ENCODE data around the gene SGMS1.

Gene SGMS1

DNA sequence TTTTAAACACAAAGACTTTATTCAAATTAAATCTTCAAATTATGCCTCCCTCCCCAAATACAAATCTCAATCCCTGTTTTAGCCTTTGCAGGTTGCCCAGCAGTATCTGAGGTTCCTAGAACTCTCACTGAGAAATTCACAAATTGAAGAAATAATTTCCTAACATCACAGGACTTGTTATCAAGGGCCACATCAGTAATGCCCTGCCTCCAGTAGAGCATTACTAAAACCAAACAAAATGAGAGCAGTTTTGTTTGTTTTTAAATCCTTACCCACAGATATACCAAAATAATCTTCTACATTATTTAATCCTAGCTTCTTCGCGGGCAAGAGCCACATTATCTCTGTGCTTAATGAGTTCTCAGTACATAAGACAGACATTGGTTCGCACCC lies 152.2 kb downstream of the SGMS1 start:
- Histone ChIP-seq H2AFZ (ENCODE audit: low read depth) (no peak overlapping the region), H3K4me3 (IDR thresholded peaks at IDR 0.05; ENCODE audit: insufficient read depth, low read depth, low read length) (no peak overlapping the region), H4K20me1 (ENCODE audit: insufficient read depth) (peaks cover 6% of the 10 kb centered on the region; the same call in 1 of the 2 replicates), H3K4me2 (no peak overlapping the region), H3K36me3 (ENCODE audit: insufficient read depth) (no peaks in the 10 kb centered on the region; the same call in 1 of the 2 replicates), H3K4me1 (ENCODE audit: low read depth, poor library complexity, severe bottlenecking) (peaks cover 43% of the 10 kb centered on the region), H3K79me2 (ENCODE audit: insufficient read depth, low read depth) (no peaks in the 10 kb centered on the region), H3K9ac (no peak overlapping the region), H3K27me3 (ENCODE audit: insufficient read depth, low read depth) (no peaks in the 10 kb centered on the region), H3K27ac (no peak overlapping the region)
- TF ChIP-seq, protein P1, sequence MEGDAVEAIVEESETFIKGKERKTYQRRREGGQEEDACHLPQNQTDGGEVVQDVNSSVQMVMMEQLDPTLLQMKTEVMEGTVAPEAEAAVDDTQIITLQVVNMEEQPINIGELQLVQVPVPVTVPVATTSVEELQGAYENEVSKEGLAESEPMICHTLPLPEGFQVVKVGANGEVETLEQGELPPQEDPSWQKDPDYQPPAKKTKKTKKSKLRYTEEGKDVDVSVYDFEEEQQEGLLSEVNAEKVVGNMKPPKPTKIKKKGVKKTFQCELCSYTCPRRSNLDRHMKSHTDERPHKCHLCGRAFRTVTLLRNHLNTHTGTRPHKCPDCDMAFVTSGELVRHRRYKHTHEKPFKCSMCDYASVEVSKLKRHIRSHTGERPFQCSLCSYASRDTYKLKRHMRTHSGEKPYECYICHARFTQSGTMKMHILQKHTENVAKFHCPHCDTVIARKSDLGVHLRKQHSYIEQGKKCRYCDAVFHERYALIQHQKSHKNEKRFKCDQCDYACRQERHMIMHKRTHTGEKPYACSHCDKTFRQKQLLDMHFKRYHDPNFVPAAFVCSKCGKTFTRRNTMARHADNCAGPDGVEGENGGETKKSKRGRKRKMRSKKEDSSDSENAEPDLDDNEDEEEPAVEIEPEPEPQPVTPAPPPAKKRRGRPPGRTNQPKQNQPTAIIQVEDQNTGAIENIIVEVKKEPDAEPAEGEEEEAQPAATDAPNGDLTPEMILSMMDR (conservative IDR thresholded peaks at IDR 0.05; ENCODE audit: low read depth, low read length), result no peak

DNA sequence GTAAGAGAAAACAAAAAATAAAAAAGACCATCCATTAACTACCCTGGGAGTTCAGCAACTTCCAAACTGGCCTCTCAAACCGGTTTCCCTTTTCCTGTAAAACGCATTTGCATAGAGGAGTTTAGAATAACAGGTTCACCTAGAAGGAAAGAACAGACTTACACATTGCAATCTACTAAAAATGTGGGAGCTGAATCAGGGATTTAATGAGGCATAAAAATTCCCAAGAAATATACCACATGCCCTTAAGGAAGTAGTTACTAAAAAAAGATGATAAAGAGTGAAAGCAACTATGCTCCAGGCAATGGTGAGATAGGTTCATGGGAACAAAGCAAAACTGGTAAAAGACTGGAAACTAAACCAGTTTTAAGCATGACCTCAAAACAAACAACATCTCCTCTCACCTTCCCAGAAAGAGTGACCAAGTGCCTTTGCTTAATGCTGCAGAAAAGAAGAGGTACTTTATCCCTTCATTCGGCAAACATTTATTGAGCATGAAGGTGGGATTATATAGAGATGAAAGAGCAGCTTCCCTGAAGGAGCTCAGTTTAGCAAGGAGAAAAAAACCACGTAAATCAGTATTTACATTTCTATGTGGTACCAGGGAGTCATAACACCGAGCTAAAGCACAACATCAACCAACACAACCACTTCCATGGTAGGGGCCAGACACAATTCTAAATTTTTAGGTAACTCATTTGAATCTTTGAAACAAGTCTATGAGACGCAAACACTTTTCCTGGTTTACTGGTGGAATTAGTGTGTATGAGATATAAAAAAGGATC lies 152.8 kb downstream of the SGMS1 start:
- peaks cover 49% of the 10 kb centered on the region for H3K4me1 ChIP-seq (ENCODE audit: low read depth, poor library complexity, severe bottlenecking)

DNA sequence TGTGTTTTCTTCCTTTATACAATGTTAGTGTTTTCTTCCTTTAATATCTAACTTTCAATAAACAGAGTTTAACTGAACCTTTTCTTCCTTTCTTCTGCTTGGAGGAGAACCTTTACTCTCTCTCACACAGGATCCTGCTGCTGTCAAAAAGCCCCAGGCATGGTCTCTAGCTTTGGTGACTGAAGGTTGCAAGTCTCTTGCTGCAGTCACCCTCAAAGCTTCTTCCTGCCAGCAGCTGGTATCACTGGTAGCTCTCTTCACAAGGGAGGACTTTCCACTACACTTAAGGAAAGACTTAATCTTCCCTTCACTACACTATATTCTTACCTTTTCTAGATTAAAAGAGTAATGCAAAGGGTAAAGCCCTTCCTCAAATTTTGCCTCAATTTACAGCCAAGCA lies 153.4 kb downstream of the SGMS1 start:
- H3K27me3 ChIP-seq (ENCODE audit: insufficient read depth, low read depth), result no peaks in the 10 kb centered on the region
- H3K9ac ChIP-seq, result no peak overlapping the region
- no peak overlapping the region for H3K27ac ChIP-seq
- H3K36me3 ChIP-seq (ENCODE audit: insufficient read depth), result no peaks in the 10 kb centered on the region; the same call in 1 of the 2 replicates
- H4K20me1 ChIP-seq (ENCODE audit: insufficient read depth), result peaks cover 6% of the 10 kb centered on the region; the same call in 1 of the 2 replicates
- H3K4me3 ChIP-seq (IDR thresholded peaks at IDR 0.05; ENCODE audit: insufficient read depth, low read depth, low read length), result no peak overlapping the region
- no peaks in the 10 kb centered on the region for H3K79me2 ChIP-seq (ENCODE audit: insufficient read depth, low read depth)
- no peak overlapping the region for H3K4me2 ChIP-seq
- no peak overlapping the region for H2AFZ ChIP-seq (ENCODE audit: low read depth)
- TF ChIP-seq, protein P1 (conservative IDR thresholded peaks at IDR 0.05; ENCODE audit: low read depth, low read length), result no peak
- H3K4me1 ChIP-seq (ENCODE audit: low read depth, poor library complexity, severe bottlenecking), result peaks cover 52% of the 10 kb centered on the region

More for the DNA sequence above, 152.8 kb downstream of the SGMS1 start:
- Histone ChIP-seq H3K36me3 (ENCODE audit: insufficient read depth) (no peaks in the 10 kb centered on the region; the same call in 1 of the 2 replicates), H3K27me3 (ENCODE audit: insufficient read depth, low read depth) (no peaks in the 10 kb centered on the region), H3K9ac (no peak overlapping the region), H3K4me3 (IDR thresholded peaks at IDR 0.05; ENCODE audit: insufficient read depth, low read depth, low read length) (no peak overlapping the region), H4K20me1 (ENCODE audit: insufficient read depth) (peaks cover 6% of the 10 kb centered on the region; the same call in 1 of the 2 replicates), H3K79me2 (ENCODE audit: insufficient read depth, low read depth) (no peaks in the 10 kb centered on the region), H3K27ac (no peak overlapping the region), H2AFZ (ENCODE audit: low read depth) (no peak overlapping the region), H3K4me2 (no peak overlapping the region)
- TF ChIP-seq, protein P1 (conservative IDR thresholded peaks at IDR 0.05; ENCODE audit: low read depth, low read length), result no peak

DNA sequence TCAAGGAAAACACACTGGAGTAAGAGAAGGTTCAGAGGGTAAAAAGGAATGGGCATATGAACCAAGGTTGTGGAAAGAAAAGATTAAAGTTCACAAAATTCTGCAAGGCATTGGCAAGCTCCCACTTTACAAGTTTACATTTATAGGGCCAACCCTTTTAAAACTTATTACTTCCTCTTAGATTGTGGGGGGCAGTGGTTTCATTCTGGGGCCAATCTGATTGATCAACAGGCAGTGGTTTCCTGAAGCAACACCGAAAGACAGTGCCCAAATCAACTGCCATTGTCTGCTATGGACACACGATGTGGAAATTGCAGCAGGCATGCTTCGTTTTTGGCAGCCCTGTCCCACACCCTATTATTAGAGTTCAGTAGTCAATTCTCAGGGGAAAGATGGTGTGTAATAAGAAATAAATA lies 154.0 kb downstream of the SGMS1 start:
- no peak overlapping the region for H3K4me2 ChIP-seq
- H3K4me3 ChIP-seq (IDR thresholded peaks at IDR 0.05; ENCODE audit: insufficient read depth, low read depth, low read length), result no peak overlapping the region
- no peak overlapping the region for H3K9ac ChIP-seq
- peaks cover 52% of the 10 kb centered on the region for H3K4me1 ChIP-seq (ENCODE audit: low read depth, poor library complexity, severe bottlenecking)
- peaks cover 6% of the 10 kb centered on the region; the same call in 1 of the 2 replicates for H4K20me1 ChIP-seq (ENCODE audit: insufficient read depth)
- no peaks in the 10 kb centered on the region for H3K27me3 ChIP-seq (ENCODE audit: insufficient read depth, low read depth)
- TF ChIP-seq, protein P1 (conservative IDR thresholded peaks at IDR 0.05; ENCODE audit: low read depth, low read length), result no peak
- no peak overlapping the region for H2AFZ ChIP-seq (ENCODE audit: low read depth)
- no peak overlapping the region for H3K27ac ChIP-seq
- no peaks in the 10 kb centered on the region; the same call in 1 of the 2 replicates for H3K36me3 ChIP-seq (ENCODE audit: insufficient read depth)
- H3K79me2 ChIP-seq (ENCODE audit: insufficient read depth, low read depth), result no peaks in the 10 kb centered on the region

All from KMS-11 (cell line).